Ramos (cell line): ENCODE measurements around the gene NDRG4.

Experiments used
- in situ Hi-C: fragments of 300-500 bp; cut with MboI; formaldehyde crosslinking; loops from one replicate; pipeline ENCODE4 v1.14.3; 2022; ENCODE audit warnings: low sequenced_read_pairs; ENCODE audit not compliant: unreplicated experiment

Gene NDRG4

GRCh38 chr16:58499615-58500351 lies at the start of gene NDRG4:
TSS of gene NDRG4 (plus strand) at chr16:58500143. CDS start at chr16:58500249, 106 bp downstream.
- in situ Hi-C loops: loop anchor here (10.0 kb wide), 1 partner anchor 255 kb away; no protein-coding TSS in a partner anchor

- in situ Hi-C loops: no loop called here
These were observed 49.4 kb upstream of the NDRG4 start for GRCh38 chr16:58450590-58450989.

- in situ Hi-C loops: no loop called here
These were observed 48.7 kb upstream of the NDRG4 start for GRCh38 chr16:58451265-58451689.

GRCh38 chr16:58451945-58452401 lies 48.0 kb upstream of the NDRG4 start:
- in situ Hi-C loops: no loop called here

- in situ Hi-C loops: no loop called here
These were observed 47.3 kb upstream of the NDRG4 start for GRCh38 chr16:58452640-58453039.

GRCh38 chr16:58454178-58454577 lies 45.8 kb upstream of the NDRG4 start:
- in situ Hi-C loops: no loop called here

- in situ Hi-C loops: no loop called here
These were observed 45.1 kb upstream of the NDRG4 start for GRCh38 chr16:58454856-58455255.

GRCh38 chr16:58455750-58456149 lies 44.2 kb upstream of the NDRG4 start:
- in situ Hi-C loops: no loop called here

- in situ Hi-C loops: no loop called here
These were observed 43.8 kb upstream of the NDRG4 start for GRCh38 chr16:58456193-58456592.

- in situ Hi-C loops: no loop called here
These were observed 41.2 kb upstream of the NDRG4 start for GRCh38 chr16:58458606-58459343.

GRCh38 chr16:58459344-58460218 lies 40.4 kb upstream of the NDRG4 start:
- in situ Hi-C loops: no loop called here

GRCh38 chr16:58460219-58460610 lies 39.7 kb upstream of the NDRG4 start:
- in situ Hi-C loops: no loop called here

- in situ Hi-C loops: no loop called here
These were observed 38.9 kb upstream of the NDRG4 start for GRCh38 chr16:58461056-58461455.

GRCh38 chr16:58461640-58462039 lies 38.3 kb upstream of the NDRG4 start:
- in situ Hi-C loops: no loop called here

GRCh38 chr16:58462089-58462488 lies 37.9 kb upstream of the NDRG4 start:
- in situ Hi-C loops: no loop called here

GRCh38 chr16:58462499-58462996 lies 37.4 kb upstream of the NDRG4 start:
- in situ Hi-C loops: no loop called here

- in situ Hi-C loops: no loop called here
These were observed 36.7 kb upstream of the NDRG4 start for GRCh38 chr16:58462997-58463941.

GRCh38 chr16:58464047-58464915 lies 35.7 kb upstream of the NDRG4 start:
- in situ Hi-C loops: no loop called here
